ENCODE measurements around the gene SNX25. TPM values are rescaled to one million over a fixed set of nuclear protein-coding genes. Genes with fewer than 3 reads are reported as not detected.

The SNX25 gene
- total and polyA plus RNA-seq, 4 donors, result 2.8 to 13.9 (median 5.0) TPM

DNA sequence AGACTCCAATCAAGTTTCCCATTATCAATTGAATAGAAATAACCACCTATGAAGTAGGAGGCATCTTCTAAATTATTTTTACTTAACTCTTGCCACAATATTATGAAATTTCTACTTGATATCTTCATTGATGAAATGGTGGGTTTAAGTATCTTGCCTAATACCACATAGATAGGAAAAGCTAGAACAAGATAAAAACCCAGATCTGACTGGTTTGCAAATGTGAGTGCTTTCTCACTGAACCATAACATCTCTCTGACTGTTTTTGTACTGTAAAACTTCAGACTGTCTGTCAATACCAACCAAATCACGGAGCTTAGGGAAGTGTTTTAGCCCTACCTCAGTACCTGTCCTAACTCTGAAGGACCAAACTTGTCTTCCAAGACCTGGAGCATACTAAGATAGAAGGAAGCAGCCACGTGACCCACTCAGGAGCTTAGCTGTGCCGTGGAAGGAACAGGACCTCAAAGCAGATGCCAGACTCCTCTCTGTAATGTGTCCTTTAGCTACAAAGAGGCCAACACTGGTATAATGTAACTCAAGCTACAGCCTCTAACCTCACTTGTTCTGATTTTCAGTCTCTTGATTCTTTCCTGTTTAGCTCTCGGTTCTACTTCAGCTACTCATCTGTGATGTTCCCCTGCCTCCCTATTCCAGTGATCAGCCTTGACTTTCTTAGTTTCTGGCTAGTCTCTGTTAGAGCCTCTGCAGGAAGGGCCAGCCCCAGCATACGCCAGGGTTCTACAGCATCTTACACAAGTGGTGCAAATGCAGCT is 101.9 kb downstream of the SNX25 start:
- H3K9me3 ChIP-seq (ENCODE audit: control insufficient read depth in 4 of 4, low read length in 3 of 4), result no peaks in the 10 kb centered on the region
- H3K4me1 ChIP-seq (ENCODE audit: control insufficient read depth in 4 of 4, insufficient read depth in 4 of 4, low read length in 3 of 4), result no peaks in the 10 kb centered on the region
- H3K9ac ChIP-seq (ENCODE audit: low read depth in 1 of 2, low read length in 2 of 2), result no peak overlapping the region
- peaks cover 5 to 10% (median 9%) of the 10 kb centered on the region in 4 donors for H3K36me3 ChIP-seq (ENCODE audit: control insufficient read depth in 4 of 4, insufficient read depth in 3 of 4, low read depth in 1 of 4, low read length in 3 of 4)
- no peaks in the 10 kb centered on the region for H3K27me3 ChIP-seq (ENCODE audit: control insufficient read depth in 4 of 4, insufficient read depth in 4 of 4, low read length in 3 of 4)
- no peak overlapping the region for H3K27ac ChIP-seq (ENCODE audit: low read depth in 1 of 2, low read length in 2 of 2)
- TF ChIP-seq, protein P1, sequence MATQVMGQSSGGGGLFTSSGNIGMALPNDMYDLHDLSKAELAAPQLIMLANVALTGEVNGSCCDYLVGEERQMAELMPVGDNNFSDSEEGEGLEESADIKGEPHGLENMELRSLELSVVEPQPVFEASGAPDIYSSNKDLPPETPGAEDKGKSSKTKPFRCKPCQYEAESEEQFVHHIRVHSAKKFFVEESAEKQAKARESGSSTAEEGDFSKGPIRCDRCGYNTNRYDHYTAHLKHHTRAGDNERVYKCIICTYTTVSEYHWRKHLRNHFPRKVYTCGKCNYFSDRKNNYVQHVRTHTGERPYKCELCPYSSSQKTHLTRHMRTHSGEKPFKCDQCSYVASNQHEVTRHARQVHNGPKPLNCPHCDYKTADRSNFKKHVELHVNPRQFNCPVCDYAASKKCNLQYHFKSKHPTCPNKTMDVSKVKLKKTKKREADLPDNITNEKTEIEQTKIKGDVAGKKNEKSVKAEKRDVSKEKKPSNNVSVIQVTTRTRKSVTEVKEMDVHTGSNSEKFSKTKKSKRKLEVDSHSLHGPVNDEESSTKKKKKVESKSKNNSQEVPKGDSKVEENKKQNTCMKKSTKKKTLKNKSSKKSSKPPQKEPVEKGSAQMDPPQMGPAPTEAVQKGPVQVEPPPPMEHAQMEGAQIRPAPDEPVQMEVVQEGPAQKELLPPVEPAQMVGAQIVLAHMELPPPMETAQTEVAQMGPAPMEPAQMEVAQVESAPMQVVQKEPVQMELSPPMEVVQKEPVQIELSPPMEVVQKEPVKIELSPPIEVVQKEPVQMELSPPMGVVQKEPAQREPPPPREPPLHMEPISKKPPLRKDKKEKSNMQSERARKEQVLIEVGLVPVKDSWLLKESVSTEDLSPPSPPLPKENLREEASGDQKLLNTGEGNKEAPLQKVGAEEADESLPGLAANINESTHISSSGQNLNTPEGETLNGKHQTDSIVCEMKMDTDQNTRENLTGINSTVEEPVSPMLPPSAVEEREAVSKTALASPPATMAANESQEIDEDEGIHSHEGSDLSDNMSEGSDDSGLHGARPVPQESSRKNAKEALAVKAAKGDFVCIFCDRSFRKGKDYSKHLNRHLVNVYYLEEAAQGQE (IDR thresholded peaks at IDR 0.05), result no peak
- TF ChIP-seq, protein P2, sequence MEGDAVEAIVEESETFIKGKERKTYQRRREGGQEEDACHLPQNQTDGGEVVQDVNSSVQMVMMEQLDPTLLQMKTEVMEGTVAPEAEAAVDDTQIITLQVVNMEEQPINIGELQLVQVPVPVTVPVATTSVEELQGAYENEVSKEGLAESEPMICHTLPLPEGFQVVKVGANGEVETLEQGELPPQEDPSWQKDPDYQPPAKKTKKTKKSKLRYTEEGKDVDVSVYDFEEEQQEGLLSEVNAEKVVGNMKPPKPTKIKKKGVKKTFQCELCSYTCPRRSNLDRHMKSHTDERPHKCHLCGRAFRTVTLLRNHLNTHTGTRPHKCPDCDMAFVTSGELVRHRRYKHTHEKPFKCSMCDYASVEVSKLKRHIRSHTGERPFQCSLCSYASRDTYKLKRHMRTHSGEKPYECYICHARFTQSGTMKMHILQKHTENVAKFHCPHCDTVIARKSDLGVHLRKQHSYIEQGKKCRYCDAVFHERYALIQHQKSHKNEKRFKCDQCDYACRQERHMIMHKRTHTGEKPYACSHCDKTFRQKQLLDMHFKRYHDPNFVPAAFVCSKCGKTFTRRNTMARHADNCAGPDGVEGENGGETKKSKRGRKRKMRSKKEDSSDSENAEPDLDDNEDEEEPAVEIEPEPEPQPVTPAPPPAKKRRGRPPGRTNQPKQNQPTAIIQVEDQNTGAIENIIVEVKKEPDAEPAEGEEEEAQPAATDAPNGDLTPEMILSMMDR (IDR thresholded peaks at IDR 0.05; ENCODE audit: low read depth, low read length, missing input control), result no peak
- TF ChIP-seq HNF4G (IDR thresholded peaks at IDR 0.05) (no peak), FOXA1 (IDR thresholded peaks at IDR 0.05) (no peak), HNF4A (conservative IDR thresholded peaks at IDR 0.05) (no peak), TAF1 (conservative IDR thresholded peaks at IDR 0.05) (no peak), EGR1 (IDR thresholded peaks at IDR 0.05; ENCODE audit: low read depth in 2 of 2) (no peak), FOXA2 (IDR thresholded peaks at IDR 0.05) (no peak), SP1 (IDR thresholded peaks at IDR 0.05) (no peak), NR2F2 (IDR thresholded peaks at IDR 0.05) (no peak), RXRA (IDR thresholded peaks at IDR 0.05) (no peak), RAD21 (IDR thresholded peaks at IDR 0.05) (no peak), GABPA (IDR thresholded peaks at IDR 0.05 in 1 of 2, conservative IDR thresholded peaks at IDR 0.05 in 1 of 2) (no peak), JUND (IDR thresholded peaks at IDR 0.05) (no peak), YY1 (IDR thresholded peaks at IDR 0.05) (no peak)
- TF ChIP-seq, protein P3, sequence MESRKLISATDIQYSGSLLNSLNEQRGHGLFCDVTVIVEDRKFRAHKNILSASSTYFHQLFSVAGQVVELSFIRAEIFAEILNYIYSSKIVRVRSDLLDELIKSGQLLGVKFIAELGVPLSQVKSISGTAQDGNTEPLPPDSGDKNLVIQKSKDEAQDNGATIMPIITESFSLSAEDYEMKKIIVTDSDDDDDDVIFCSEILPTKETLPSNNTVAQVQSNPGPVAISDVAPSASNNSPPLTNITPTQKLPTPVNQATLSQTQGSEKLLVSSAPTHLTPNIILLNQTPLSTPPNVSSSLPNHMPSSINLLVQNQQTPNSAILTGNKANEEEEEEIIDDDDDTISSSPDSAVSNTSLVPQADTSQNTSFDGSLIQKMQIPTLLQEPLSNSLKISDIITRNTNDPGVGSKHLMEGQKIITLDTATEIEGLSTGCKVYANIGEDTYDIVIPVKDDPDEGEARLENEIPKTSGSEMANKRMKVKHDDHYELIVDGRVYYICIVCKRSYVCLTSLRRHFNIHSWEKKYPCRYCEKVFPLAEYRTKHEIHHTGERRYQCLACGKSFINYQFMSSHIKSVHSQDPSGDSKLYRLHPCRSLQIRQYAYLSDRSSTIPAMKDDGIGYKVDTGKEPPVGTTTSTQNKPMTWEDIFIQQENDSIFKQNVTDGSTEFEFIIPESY (IDR thresholded peaks at IDR 0.05), result no peak
- TF ChIP-seq, protein P4, sequence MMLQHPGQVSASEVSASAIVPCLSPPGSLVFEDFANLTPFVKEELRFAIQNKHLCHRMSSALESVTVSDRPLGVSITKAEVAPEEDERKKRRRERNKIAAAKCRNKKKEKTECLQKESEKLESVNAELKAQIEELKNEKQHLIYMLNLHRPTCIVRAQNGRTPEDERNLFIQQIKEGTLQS (IDR thresholded peaks at IDR 0.05), result no peak
- TF ChIP-seq, protein P5, sequence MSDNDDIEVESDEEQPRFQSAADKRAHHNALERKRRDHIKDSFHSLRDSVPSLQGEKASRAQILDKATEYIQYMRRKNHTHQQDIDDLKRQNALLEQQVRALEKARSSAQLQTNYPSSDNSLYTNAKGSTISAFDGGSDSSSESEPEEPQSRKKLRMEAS (IDR thresholded peaks at IDR 0.05), result no peak
- no peak for DNase-seq (ENCODE audit: low spot score)
- no peak overlapping the region for H3K4me3 ChIP-seq (ENCODE audit: low read depth in 1 of 3, low read length in 3 of 3)
- 97% methylated on average over 5 of the region's 5 CpGs for WGBS

All from liver (tissue), 9 donors.